Measurements from ENCODE around the gene CASP8AP2. TPM values are rescaled to one million over a fixed set of nuclear protein-coding genes. Genes with fewer than 3 reads are reported as not detected.
"Not testable (repeated sequence)": the region's sequence is repeated elsewhere in the genome, so short reads cannot be mapped to it uniquely, and the experiment has no call there.

CASP8AP2 gene
- total RNA-seq, 6 experiments from 2014 or later: 8.8 to 11.5 (median 10.8) TPM

DNA sequence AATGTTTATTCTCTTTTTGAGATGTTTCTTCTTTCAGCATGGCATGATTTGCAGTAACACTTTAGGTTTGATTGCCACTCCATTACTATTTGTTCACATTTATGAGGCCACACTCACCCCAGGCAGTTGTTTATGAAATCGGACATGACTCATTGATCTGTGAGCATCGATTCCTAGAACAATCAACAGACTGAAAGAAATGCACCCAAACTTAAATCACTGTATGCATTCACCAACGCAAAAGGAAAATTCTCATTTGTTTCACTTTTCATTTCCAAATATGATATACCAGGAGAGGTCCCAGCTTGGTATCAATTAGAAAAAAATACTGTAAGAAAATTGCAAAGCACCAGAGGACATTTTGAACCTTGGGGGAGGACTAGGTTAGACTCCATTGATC, 59.2 kb downstream of the CASP8AP2 start:
- Mint-ChIP-seq H3K27me3 (ENCODE audit: insufficient read depth) (peaks cover 26% of the 10 kb centered on the region), H3K4me3 (no peak overlapping the region), H3K4me1 (ENCODE audit: low read depth) (no peaks in the 10 kb centered on the region), H3K27ac (no peak overlapping the region), H3K36me3 (ENCODE audit: low read depth) (no peaks in the 10 kb centered on the region), H3K9me3 (no peaks in the 10 kb centered on the region)
- TF ChIP-seq, protein P1, sequence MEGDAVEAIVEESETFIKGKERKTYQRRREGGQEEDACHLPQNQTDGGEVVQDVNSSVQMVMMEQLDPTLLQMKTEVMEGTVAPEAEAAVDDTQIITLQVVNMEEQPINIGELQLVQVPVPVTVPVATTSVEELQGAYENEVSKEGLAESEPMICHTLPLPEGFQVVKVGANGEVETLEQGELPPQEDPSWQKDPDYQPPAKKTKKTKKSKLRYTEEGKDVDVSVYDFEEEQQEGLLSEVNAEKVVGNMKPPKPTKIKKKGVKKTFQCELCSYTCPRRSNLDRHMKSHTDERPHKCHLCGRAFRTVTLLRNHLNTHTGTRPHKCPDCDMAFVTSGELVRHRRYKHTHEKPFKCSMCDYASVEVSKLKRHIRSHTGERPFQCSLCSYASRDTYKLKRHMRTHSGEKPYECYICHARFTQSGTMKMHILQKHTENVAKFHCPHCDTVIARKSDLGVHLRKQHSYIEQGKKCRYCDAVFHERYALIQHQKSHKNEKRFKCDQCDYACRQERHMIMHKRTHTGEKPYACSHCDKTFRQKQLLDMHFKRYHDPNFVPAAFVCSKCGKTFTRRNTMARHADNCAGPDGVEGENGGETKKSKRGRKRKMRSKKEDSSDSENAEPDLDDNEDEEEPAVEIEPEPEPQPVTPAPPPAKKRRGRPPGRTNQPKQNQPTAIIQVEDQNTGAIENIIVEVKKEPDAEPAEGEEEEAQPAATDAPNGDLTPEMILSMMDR (IDR thresholded peaks at IDR 0.05): no peak
- no peak for DNase-seq

DNA sequence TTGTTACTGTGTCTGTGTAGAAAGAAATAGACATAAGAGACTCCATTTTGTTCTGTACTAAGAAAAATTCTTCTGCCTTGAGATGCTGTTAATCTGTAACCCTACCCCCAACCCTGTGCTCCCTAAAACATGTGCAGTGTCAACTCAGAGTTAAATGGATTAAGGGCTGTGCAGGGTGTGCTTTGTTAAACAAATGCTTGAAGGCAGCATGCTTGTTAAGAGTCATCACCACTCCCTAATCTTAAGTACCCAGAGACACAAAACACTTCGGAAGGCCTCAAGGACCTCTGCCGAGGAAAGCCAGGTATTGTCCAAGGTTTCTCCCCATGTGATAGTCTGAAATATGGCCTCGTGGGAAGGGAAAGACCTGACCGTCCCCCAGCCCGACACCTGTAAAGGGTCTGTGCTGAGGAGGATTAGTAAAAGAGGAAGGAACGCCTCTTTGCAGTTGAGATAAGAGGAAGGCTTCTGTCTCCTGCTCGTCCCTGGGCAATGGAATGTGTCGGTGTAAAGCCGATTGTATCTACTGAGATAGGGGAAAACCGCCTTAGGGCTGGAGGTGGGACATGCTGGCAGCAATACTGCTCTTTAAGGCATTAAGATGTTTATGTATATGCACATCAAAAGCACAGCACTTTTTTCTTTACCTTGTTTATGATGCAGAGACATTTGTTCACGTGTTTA, 61.3 kb downstream of the CASP8AP2 start:
- H3K4me1 Mint-ChIP-seq (ENCODE audit: low read depth); H3K27ac Mint-ChIP-seq; H3K9me3 Mint-ChIP-seq; DNase-seq; H3K4me3 Mint-ChIP-seq; H3K36me3 Mint-ChIP-seq (ENCODE audit: low read depth): not testable (repeated sequence)
- peaks cover 20% of the 10 kb centered on the region for H3K27me3 Mint-ChIP-seq (ENCODE audit: insufficient read depth)

DNA sequence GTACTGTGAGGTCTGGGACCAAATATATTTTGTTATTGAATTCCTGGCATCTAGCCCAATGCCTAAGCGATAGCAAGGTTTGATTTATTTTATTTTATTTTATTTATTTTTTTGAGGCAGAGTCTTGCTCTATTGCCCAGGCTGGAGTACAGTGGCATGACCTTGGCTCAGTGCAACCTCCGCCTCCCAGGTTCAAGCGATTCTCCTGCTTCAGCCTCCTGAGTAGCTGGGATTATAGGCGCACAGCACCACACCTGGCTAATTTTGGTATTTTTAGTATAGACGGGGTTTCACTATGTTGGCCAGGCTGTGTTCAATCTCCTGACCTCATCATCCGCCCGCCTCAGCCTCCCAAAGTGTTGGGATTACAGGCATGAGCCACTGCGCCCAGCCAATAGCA, 62.9 kb downstream of the CASP8AP2 start:
- H3K27me3 Mint-ChIP-seq (ENCODE audit: insufficient read depth): peaks cover 20% of the 10 kb centered on the region
- H3K27ac Mint-ChIP-seq; H3K9me3 Mint-ChIP-seq; DNase-seq; H3K4me1 Mint-ChIP-seq (ENCODE audit: low read depth); H3K36me3 Mint-ChIP-seq (ENCODE audit: low read depth); H3K4me3 Mint-ChIP-seq: not testable (repeated sequence)

DNA sequence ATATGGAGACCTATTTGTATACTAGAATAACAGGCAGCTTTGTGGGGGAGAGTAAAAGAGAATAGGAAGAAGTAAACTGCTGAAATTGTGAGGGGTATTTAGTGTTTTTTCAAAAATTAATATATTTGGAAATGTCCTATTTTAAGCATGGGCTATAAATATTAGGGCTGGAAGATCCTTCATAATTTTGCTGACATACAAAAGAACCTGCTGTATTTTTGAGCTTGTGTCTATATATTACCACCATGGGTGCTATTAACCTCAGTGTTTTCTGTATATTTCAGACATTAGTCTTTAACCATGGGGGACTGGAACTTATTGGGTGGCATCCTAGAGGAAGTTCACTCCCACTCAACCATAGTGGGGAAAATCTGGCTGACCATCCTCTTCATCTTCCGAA, 64.5 kb downstream of the CASP8AP2 start, which contains the start of gene GJA10:
Gene GJA10, plus strand, starts transcription at position 301 of the 400 bp plus-strand sequence. Its CDS starts 0 bp downstream, at position 301.
- Mint-ChIP-seq H3K27ac (no peak within 1 kb of the TSS), H3K27me3 (ENCODE audit: insufficient read depth) (peaks cover 16% of the 10 kb centered on the region), H3K4me1 (ENCODE audit: low read depth) (no peaks in the 10 kb centered on the region), H3K9me3 (no peaks in the 10 kb centered on the region), H3K36me3 (ENCODE audit: low read depth) (no peaks in the 10 kb centered on the region), H3K4me3 (no peak within 1 kb of the TSS)
- no peak for DNase-seq
- TF ChIP-seq, protein P1 (IDR thresholded peaks at IDR 0.05): no peak

DNA sequence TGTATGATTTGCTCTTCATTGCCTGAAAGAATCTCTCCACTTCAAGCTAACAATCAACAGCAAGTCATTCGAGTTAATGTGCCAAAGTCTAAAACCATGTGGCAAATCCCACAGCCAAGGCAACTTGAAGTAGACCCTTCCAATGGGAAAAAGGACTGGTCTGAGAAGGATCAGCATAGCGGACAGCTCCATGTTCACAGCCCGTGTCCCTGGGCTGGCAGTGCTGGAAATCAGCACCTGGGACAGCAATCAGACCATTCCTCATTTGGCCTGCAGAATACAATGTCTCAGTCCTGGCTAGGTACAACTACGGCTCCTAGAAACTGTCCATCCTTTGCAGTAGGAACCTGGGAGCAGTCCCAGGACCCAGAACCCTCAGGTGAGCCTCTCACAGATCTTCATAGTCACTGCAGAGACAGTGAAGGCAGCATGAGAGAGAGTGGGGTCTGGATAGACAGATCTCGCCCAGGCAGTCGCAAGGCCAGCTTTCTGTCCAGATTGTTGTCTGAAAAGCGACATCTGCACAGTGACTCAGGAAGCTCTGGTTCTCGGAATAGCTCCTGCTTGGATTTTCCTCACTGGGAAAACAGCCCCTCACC, 65.7 kb downstream of the CASP8AP2 start:
- no peak overlapping the region for H3K27ac Mint-ChIP-seq
- no peak overlapping the region for H3K4me3 Mint-ChIP-seq
- TF ChIP-seq, protein P1 (IDR thresholded peaks at IDR 0.05): no peak
- peaks cover 15% of the 10 kb centered on the region; the same call in 1 of the 2 replicates for H3K27me3 Mint-ChIP-seq (ENCODE audit: insufficient read depth)
- peak; percentile 44 for DNase-seq
- H3K4me1 Mint-ChIP-seq (ENCODE audit: low read depth): no peaks in the 10 kb centered on the region
- no peaks in the 10 kb centered on the region for H3K36me3 Mint-ChIP-seq (ENCODE audit: low read depth)
- no peaks in the 10 kb centered on the region for H3K9me3 Mint-ChIP-seq

DNA sequence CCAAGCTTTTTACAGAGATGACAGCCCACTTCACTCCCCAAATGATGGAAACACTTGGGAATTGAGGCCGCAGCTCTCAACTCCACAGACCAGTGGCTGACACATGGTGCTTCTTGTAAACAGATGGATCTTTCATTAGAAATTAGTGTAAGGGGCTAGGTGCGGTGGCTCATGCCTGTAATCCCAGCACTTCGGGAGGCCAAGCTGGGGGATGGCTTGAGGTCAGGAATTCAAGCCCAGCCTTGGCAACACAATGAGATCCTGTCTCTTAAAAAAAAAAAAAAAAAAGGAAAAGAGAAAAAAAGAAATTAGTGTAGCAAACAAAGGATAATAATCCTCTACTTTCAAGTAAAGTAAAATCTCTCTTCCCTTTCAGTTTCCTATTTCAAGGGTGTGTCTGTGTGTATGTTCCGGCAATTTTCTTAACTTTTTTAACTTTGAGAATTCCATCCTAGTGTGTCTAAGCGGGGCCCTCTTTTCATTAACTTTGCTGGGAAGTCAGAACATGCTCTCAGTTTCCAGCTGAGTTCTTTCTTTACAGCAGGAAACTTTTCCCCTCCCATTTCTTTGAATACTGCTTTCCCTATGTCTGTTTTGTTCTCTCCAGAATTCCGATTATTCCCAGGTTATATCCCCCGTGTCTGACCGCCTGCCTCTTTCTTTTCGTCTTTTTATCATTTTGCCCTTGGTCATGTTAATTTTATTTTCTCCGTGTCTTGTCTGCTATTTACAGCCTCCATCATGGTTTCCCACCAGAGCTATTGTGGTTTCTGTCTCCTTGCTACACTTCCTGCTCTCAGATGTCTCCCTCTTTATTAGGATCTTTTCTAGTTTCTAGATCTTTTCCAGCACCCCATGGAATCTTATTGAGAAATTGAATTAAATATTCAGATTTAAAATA, 80.6 kb downstream of the CASP8AP2 start:
- H3K27me3 Mint-ChIP-seq (ENCODE audit: insufficient read depth): peaks cover 14% of the 10 kb centered on the region
- DNase-seq; H3K4me1 Mint-ChIP-seq (ENCODE audit: low read depth); H3K27ac Mint-ChIP-seq; H3K36me3 Mint-ChIP-seq (ENCODE audit: low read depth); H3K4me3 Mint-ChIP-seq; H3K9me3 Mint-ChIP-seq: not testable (repeated sequence)

DNA sequence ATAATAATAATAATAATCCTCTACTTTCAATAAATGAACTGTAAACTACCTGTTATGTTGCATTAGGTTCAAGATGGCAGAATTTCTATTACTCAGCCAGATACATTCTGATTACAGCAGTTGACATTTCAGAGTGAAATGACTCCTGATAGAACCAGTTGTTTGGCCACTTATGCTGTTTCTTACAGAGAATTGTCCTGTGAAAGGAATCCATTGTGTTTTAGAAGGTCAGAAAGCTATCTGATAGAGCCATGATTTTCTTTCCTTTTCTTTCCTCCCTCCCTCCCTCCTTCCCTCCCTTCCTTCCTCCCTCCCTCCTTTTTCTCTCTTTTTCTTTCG, 81.2 kb downstream of the CASP8AP2 start:
- Mint-ChIP-seq H3K27ac (no peak overlapping the region), H3K4me1 (ENCODE audit: low read depth) (no peaks in the 10 kb centered on the region), H3K9me3 (no peaks in the 10 kb centered on the region), H3K27me3 (ENCODE audit: insufficient read depth) (peaks cover 14% of the 10 kb centered on the region), H3K4me3 (no peak overlapping the region), H3K36me3 (ENCODE audit: low read depth) (no peaks in the 10 kb centered on the region)
- DNase-seq: no peak
- TF ChIP-seq, protein P1 (IDR thresholded peaks at IDR 0.05): no peak
